Esophagus (tissue), 2 donors: Measurements from ENCODE around the gene CABP1. TPM values are rescaled to one million over a fixed set of nuclear protein-coding genes. Genes with fewer than 3 reads are reported as not detected.

Source experiments
- H3K27ac ChIP-seq, 2 donors: one replicate each; pipeline ENCODE4 v1.5.1; 2013; ENCODE audit warnings: low read depth in 2 of 2, mild to moderate bottlenecking in 2 of 2, inconsistent platforms in 1 of 2, low read length in 1 of 2, moderate library complexity in 1 of 2
- H3K27me3 ChIP-seq, 2 donors: one replicate each; pipeline ENCODE4 v1.6.1; 2013; ENCODE audit warnings: low read length in 2 of 2, control low read depth in 1 of 2, mild to moderate bottlenecking in 1 of 2; ENCODE audit not compliant: insufficient read depth in 2 of 2, control insufficient read depth in 1 of 2
- H3K36me3 ChIP-seq, 2 donors: one replicate each; pipeline ENCODE4 v1.6.1; 2013; ENCODE audit warnings: low read length in 1 of 2; ENCODE audit not compliant: control insufficient read depth in 2 of 2, insufficient read depth in 2 of 2
- H3K4me1 ChIP-seq, 2 donors: one replicate each; pipeline ENCODE4 v1.6.1; 2013; ENCODE audit warnings: low read length in 1 of 2; ENCODE audit not compliant: control insufficient read depth in 2 of 2, insufficient read depth in 2 of 2
- H3K4me3 ChIP-seq, 2 donors: one replicate each; pipeline ENCODE4 v1.5.1; 2013; ENCODE audit warnings: low read length in 2 of 2, mild to moderate bottlenecking in 2 of 2, low read depth in 1 of 2, moderate library complexity in 1 of 2
- H3K9me3 ChIP-seq, 2 donors: one replicate each; pipeline ENCODE4 v1.6.1; 2013; ENCODE audit warnings: mild to moderate bottlenecking in 2 of 2, low read depth in 1 of 2, low read length in 1 of 2, moderate library complexity in 1 of 2; ENCODE audit not compliant: control insufficient read depth in 2 of 2, insufficient read depth in 1 of 2
- WGBS, 2 donors: extraction: QIAGEN DNeasy Blood & Tissue Kit; methylation state at CpG; one replicate each; pipeline ENCODE4 v1.1.7; 2013; 5-methylcytosine and 5-hydroxymethylcytosine counted together
- polyA plus RNA-seq, 2 donors: library from polyadenylated mRNA; stranded (reverse); fragments of 200-250 nt; gene quantifications; one replicate each; pipeline ENCODE4 v1.2.3, GENCODE V29; 2013
- donor health status: healthy with polysubstance abuse.
- donor health status: Bipolar disorder and iron deficiency.

The CABP1 gene
- polyA plus RNA-seq, 2 donors: 0.48 to 1.1 TPM

- Histone ChIP-seq H3K36me3 (no peaks in the 10 kb centered on the region), H3K27me3 (no peaks in the 10 kb centered on the region), H3K4me3 (no peak overlapping the region), H3K9me3 (no peaks in the 10 kb centered on the region), H3K27ac (peak overlapping the region in 1 of 2 donors; percentile 35), H3K4me1 (no peaks in the 10 kb centered on the region)
- 64% methylated on average over 12 of the region's 12 CpGs for WGBS, 2 donors
Observed at GRCh38 chr12:120650233-120650690, 9.8 kb downstream of the CABP1 start.

DNA sequence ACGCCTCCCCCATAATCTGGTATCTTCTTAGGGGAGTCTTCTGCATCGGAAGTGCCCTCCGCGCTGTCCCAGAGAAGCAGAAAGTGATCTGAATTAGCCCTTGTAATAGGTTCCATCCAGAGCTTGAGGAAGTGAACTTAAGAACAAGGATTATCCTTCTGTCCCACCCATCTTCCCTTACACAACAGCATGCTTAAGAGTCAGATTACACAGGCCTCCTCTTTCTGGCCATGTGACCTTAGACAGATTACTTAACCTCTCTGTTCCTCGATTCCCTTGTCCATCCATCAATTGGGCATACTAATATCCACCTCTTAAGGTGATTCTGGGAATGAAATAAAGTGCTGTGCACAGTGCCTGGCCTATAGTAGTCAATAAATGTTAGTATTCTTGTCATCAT lies 11.4 kb downstream of the CABP1 start:
- H3K36me3 ChIP-seq: no peaks in the 10 kb centered on the region
- no peaks in the 10 kb centered on the region for H3K9me3 ChIP-seq
- no peak overlapping the region for H3K4me3 ChIP-seq
- WGBS, 2 donors: 60 to 65% methylated on average over 5 of the region's 5 CpGs
- H3K27me3 ChIP-seq: no peaks in the 10 kb centered on the region
- no peaks in the 10 kb centered on the region for H3K4me1 ChIP-seq
- H3K27ac ChIP-seq: no peak overlapping the region

DNA sequence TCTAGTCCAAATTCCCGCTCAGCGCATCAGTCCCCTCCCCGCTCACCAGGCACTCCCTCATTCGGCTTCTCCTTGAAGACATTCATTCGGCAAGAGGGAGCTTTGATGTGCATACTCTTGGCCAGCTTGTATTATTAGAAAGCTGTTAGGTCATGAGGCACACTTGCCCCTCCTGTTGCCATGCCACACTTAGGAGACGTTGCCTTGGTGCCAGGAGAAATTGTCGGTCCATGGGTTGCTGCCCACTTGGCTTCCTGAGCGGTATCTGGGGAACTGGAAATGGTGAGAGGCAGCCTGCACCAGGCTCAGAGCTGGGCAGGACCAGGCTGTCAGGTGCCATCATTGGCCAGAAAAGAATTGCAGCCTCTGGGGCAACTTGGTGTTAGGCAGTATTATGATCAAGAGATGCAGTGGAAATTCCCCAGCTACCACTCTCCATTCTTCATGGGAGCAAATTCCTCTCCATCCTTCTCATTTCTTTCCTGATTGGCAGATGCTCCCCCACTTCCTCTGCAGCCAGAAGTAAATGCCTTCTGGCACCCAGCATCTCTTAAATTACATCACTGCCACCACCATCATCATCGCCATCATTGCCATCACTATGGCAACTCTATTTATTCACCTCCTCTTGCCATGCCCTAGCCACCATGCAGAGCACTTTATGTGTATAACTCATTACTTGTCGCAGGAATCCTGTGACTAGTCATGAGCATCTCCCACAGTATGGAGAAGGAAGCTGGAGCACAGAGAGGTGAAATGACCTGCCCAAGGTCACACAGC lies 12.4 kb downstream of the CABP1 start:
- peak overlapping the region in 1 of 2 donors; percentile 36 for H3K27ac ChIP-seq
- H3K36me3 ChIP-seq: no peaks in the 10 kb centered on the region
- no peaks in the 10 kb centered on the region for H3K27me3 ChIP-seq
- H3K9me3 ChIP-seq: no peaks in the 10 kb centered on the region
- no peak overlapping the region for H3K4me3 ChIP-seq
- WGBS, 2 donors: 43 to 58% methylated on average over 10 of the region's 10 CpGs
- no peaks in the 10 kb centered on the region for H3K4me1 ChIP-seq

DNA sequence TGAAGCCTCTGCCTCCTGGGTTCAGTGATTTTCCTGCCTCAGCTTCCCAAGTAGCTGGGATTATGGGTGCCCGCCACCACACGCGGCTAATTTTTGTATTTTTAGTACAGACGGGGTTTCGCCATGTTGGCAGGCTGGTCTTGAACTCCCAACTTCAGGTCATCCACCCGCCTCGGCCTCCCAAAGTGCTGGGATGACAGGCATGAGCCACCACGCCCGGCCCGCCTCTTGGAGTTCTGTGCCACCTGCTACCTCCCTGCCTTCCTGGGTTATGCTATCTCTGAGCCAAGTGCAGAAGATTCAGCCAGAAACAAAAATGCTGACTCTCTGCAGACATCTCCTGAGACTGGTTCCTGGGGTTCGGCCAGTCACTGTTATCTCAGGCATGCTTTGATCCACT lies 13.2 kb downstream of the CABP1 start:
- no peaks in the 10 kb centered on the region for H3K9me3 ChIP-seq
- H3K27me3 ChIP-seq: no peaks in the 10 kb centered on the region
- no peak overlapping the region for H3K27ac ChIP-seq
- no peaks in the 10 kb centered on the region for H3K4me1 ChIP-seq
- H3K36me3 ChIP-seq: no peaks in the 10 kb centered on the region
- H3K4me3 ChIP-seq: no peak overlapping the region
- WGBS, 2 donors: 86 to 87% methylated on average over 11 of the region's 11 CpGs

GRCh38 chr12:120654656-120655055 lies 14.2 kb downstream of the CABP1 start:
- H3K9me3 ChIP-seq: no peaks in the 10 kb centered on the region
- H3K36me3 ChIP-seq: no peaks in the 10 kb centered on the region
- H3K4me1 ChIP-seq: no peaks in the 10 kb centered on the region
- 72% methylated on average over 10 of the region's 10 CpGs for WGBS, 2 donors
- H3K4me3 ChIP-seq: no peak overlapping the region
- peak overlapping the region; percentile 50 to 63 for H3K27ac ChIP-seq
- no peaks in the 10 kb centered on the region for H3K27me3 ChIP-seq

- 92% methylated on average over 14 of the region's 14 CpGs for WGBS, 2 donors
- H3K36me3 ChIP-seq: no peaks in the 10 kb centered on the region
- no peaks in the 10 kb centered on the region for H3K9me3 ChIP-seq
- no peaks in the 10 kb centered on the region for H3K27me3 ChIP-seq
- H3K4me3 ChIP-seq: no peak overlapping the region
- H3K4me1 ChIP-seq: no peaks in the 10 kb centered on the region
- H3K27ac ChIP-seq: no peak overlapping the region
Observed at GRCh38 chr12:120656008-120656407, 15.6 kb downstream of the CABP1 start.

DNA sequence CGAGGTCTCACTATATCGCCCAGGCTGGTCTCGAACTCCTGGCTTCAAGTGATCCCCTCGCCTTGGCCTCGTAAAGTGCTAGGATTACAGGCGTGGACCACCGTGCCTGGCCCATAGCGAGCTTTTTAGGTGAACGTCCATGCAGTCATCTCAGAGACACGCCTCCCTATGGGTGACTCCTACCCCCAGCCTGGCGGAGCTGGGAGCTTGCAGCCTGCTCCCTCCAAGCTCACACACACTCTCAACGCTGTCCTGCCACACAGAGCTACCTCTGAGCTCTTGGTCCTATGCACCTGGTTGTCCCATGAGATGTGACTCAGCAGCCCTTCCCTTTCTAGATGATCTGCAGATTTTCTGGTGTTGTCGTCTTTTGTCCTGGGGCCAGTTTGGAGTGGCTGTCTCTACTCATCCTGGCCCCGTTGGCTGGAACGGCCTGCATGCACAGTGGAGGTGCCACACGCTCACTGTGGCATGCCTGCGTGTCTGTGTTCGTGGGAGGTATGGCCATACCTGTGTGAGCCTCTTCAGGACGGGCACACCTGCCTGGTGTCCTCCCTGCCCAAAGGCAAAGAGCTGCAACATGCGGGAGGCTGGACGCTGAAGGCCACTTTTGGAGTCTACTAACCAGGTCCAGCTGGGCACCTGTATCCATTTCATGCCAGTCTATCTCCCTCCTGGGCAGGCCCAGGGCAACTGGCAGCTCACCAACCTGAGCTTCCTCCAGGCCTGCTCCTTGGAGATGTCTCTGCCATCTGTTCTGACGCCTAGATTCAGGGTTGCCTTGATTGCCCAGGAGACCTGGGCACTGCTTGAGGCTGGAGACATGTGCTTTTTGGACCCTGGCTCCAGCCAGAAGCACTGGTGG lies 18.1 kb downstream of the CABP1 start:
- 82 to 86% methylated on average over 22 of the region's 22 CpGs for WGBS, 2 donors
- Histone ChIP-seq H3K36me3 (no peaks in the 10 kb centered on the region), H3K4me3 (no peak overlapping the region), H3K27ac (no peak overlapping the region), H3K4me1 (no peaks in the 10 kb centered on the region), H3K9me3 (no peaks in the 10 kb centered on the region), H3K27me3 (no peaks in the 10 kb centered on the region)

- no peaks in the 10 kb centered on the region for H3K4me1 ChIP-seq
- H3K27me3 ChIP-seq: no peaks in the 10 kb centered on the region
- 63 to 72% methylated on average over 8 of the region's 8 CpGs for WGBS, 2 donors
- H3K9me3 ChIP-seq: no peaks in the 10 kb centered on the region
- no peak overlapping the region for H3K4me3 ChIP-seq
- no peak overlapping the region for H3K27ac ChIP-seq
- no peaks in the 10 kb centered on the region for H3K36me3 ChIP-seq
Observed at GRCh38 chr12:120659151-120659525, 18.7 kb downstream of the CABP1 start.

DNA sequence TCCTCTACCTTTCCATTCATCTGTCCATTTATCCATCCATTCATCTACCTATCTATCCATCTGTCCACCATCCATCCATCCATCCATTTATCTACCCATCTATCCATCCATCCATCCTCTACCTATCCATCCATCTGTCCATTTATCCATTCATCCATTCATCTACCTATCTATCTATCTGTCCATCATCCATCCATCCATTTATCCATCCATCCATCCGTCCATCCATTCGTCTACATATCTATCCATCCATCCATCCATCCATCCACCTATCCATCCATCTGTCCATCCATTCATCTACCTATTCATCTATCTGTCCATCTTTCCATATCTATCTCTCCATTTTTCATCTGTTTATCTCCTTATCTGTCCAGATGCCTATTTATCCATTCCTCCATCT lies 21.0 kb downstream of the CABP1 start:
- Histone ChIP-seq H3K27me3 (no peaks in the 10 kb centered on the region), H3K27ac (no peak overlapping the region), H3K36me3 (no peaks in the 10 kb centered on the region), H3K9me3 (no peaks in the 10 kb centered on the region), H3K4me1 (no peaks in the 10 kb centered on the region), H3K4me3 (no peak overlapping the region)
- 71 to 93% methylated on average over 2 of the region's 2 CpGs for WGBS, 2 donors
